GM20000 (cell line): Measurements from ENCODE around the gene SOX6.

Experiments used
- DNase-seq: peaks from one replicate; pipeline ENCODE4 v3.0.0; 2012; ENCODE audit warnings: low spot score
- TF ChIP-seq, protein P1 (sequence below): IDR thresholded peaks from 2 replicates; pipeline ENCODE4 v1.5.1; 2012; ENCODE audit warnings: mild to moderate bottlenecking, control low read depth; ENCODE audit errors: extremely low read depth, missing control alignments

Gene SOX6

DNA sequence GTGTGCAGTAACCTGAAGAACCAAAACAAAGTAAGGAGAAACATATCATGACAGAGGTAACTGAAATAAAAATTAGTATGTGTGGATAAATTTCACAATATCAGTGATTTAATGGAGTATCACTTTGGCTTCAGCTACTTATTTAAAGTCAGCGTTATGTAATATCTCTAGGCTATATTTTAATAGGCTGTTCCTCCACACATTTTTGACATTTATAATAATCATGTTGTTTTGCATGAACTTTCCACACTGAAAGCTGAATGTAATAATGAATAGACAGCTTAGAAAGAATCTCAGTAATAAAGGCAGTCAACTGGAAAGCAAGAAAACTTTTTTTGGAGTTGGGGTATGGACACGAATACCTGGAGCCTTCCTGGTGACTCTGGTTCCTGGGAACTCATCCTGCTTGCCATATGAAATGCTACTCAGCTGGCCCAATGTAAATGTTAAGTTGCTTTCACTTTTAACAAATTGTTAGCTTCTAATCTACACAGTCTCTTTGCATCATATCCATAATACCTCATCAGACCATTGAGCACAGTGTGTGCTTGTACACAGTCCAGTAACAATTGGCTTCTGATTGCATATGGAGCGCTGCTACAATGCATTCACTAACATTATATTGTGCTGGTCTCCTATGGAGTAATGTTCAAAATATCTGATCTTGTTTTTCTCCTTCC, 257.7 kb downstream of the SOX6 start:
- DNase-seq, result no peak
- TF ChIP-seq, protein P1, sequence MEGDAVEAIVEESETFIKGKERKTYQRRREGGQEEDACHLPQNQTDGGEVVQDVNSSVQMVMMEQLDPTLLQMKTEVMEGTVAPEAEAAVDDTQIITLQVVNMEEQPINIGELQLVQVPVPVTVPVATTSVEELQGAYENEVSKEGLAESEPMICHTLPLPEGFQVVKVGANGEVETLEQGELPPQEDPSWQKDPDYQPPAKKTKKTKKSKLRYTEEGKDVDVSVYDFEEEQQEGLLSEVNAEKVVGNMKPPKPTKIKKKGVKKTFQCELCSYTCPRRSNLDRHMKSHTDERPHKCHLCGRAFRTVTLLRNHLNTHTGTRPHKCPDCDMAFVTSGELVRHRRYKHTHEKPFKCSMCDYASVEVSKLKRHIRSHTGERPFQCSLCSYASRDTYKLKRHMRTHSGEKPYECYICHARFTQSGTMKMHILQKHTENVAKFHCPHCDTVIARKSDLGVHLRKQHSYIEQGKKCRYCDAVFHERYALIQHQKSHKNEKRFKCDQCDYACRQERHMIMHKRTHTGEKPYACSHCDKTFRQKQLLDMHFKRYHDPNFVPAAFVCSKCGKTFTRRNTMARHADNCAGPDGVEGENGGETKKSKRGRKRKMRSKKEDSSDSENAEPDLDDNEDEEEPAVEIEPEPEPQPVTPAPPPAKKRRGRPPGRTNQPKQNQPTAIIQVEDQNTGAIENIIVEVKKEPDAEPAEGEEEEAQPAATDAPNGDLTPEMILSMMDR, result no peak

DNA sequence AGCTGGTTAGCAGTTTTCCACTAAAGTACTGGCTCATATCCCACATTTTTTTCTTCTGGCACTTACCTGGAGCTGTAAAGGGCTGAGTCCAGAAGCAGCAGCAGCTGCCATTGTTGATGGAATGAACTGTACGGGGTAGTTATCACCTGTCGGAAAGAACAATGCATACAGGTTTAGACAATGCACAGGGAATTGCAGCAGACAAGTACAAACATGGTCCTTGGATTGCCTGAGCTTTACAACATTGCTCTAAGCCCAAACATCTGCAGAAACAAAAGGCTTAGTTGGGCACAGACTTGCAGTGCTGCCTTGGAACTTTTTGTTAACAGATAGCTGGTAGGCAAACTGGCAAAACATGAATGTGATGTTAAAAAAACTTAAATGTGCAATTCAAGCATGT, 258.8 kb downstream of the SOX6 start:
- TF ChIP-seq, protein P1, result no peak
- DNase-seq, result no peak

DNA sequence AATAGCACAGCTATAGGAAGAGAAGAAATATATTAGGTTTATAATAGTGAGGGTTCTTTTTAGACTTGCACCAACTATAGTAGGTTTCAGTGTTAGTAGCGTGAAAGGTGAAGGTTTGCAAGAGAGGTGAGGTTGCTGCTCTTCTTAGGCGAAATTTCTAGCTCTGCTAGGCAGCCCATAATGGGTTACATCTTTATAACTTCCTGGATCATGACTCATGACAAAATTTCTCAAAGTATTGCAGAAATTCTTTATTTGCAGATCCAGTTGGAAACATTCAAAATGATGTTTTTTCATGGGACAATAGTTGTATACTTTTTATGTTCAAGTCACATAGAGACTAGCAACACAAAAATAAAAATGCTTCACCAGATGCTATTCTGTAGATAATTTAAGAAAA, 260.0 kb downstream of the SOX6 start:
- TF ChIP-seq, protein P1, result no peak
- DNase-seq, result no peak

DNA sequence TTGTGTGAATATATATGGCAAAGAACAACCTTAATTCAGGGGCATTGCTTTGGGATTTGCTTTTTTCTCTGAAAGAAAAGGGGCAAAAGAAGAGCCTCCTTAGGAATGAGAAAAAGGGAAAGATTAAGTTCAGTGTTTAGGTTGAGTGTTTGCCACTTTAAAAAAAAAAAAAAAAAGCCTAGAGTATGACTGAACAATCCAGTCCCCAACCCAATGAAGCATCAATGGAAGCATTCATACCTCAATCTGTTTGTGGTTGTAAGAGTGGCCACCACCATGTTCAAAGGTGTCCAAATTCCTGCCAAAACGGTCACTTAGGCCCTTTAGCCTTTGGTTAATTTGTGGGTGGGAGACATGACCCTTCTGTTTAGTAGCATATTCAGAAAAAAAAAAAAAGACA, 260.6 kb downstream of the SOX6 start:
- DNase-seq, result no peak
- TF ChIP-seq, protein P1, result no peak

- DNase-seq, result no peak
- TF ChIP-seq, protein P1, result no peak
Observed at GRCh38 chr11:16093889-16094653, 262.3 kb downstream of the SOX6 start.

DNA sequence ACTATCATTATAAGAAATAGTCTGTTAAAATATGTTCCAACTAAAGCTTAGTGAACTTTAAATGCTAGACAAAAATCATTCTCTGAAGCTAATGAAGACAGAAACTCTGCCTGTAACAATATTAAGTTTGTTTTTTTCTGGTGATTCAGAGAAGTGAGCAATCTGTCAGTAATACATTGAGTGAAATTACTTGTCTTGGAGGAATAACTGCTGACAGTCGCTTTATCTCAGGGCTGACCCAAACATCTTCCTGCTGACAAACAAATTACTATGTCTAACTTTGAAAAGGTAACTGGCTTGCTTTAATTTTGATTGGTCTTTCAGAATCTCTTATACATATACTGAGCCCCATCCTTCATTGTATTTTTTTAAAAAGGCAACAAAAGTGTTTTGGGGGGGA, 264.5 kb downstream of the SOX6 start:
- TF ChIP-seq, protein P1, result no peak
- no peak for DNase-seq

GRCh38 chr11:16089481-16089880, 266.9 kb downstream of the SOX6 start:
- no peak for DNase-seq
- TF ChIP-seq, protein P1, result no peak
